GM12878 (cell line): Measurements from ENCODE around the gene GUCA2B. TPM values are rescaled to one million over a fixed set of nuclear protein-coding genes. Genes with fewer than 3 reads are reported as not detected.

Experiments used
- ATAC-seq: fragments of 200-7000 bp; cut with Tn5 transposase; 3 replicates; pipeline ENCODE4 v1.9.1; 2020; ENCODE audit warnings: mild to moderate bottlenecking, moderate library complexity
- BruUV-seq: library from RNA; stranded (reverse); fragments of 400-500 nt; replicated peaks from 2 replicates; lab custom pipeline; 2021; lab: Mats Ljungman, UMichigan
- CTCF ChIA-PET: fragments of 300-600 bp; sonication (Branson Sonifier 250); formaldehyde crosslinking; extraction: SDS; loops from one replicate; lab custom pipeline; 2021; ENCODE audit warnings: inconsistent platforms; lab: Yijun Ruan, JAX
- POLR2A ChIA-PET: fragments of 350-600 bp; formaldehyde crosslinking; extraction: SDS; loops from one replicate; lab custom pipeline; 2021; ENCODE audit warnings: inconsistent platforms; lab: Charles Lee
- RAD21 ChIA-PET: fragments of 300-600 bp; sonication (Branson Sonifier 250); formaldehyde crosslinking; loops from one replicate; lab custom pipeline; 2023; ENCODE audit warnings: antibody characterized with exemption; ENCODE audit not compliant: unreplicated experiment; lab: Charles Lee
- SMC1A ChIA-PET: fragments of 300-600 bp; sonication (Branson Sonifier 250); formaldehyde crosslinking; loops from one replicate; lab custom pipeline; 2023; ENCODE audit not compliant: unreplicated experiment, uncharacterized antibody; lab: Charles Lee
- DNase-seq: peaks from one replicate; pipeline ENCODE4 v3.0.0-alpha.2; 2011; ENCODE audit warnings: low read depth, low spot score
- FAIRE-seq: peaks from 3 replicates; lab custom pipeline; 2011; peaks lifted over from hg19 to GRCh38; lab: Jason Lieb, UNC
- H2AFZ ChIP-seq: 2 replicates; pipeline ENCODE4 v1.6.0; 2011; ENCODE audit warnings: low read depth, low read length, control low read depth; ENCODE audit not compliant: control insufficient read depth
- H3K27ac ChIP-seq: 2 replicates; pipeline ENCODE4 v1.5.1; 2011; ENCODE audit warnings: control low read depth; ENCODE audit not compliant: control insufficient read depth, insufficient read depth
- H3K27me3 ChIP-seq, 2 experiments: replicated peaks in 1 of 2; 2 replicates each; pipeline versions ENCODE4 v1.6.0 to v1.6.1; 2011; ENCODE audit warnings: low read length in 1 of 2; ENCODE audit not compliant: control insufficient read depth in 2 of 2, insufficient read depth in 2 of 2
- H3K36me3 ChIP-seq, 2 experiments: 2 replicates each; pipeline ENCODE4 v1.5.1; 2011; ENCODE audit warnings: low read length in 1 of 2; ENCODE audit not compliant: control insufficient read depth in 2 of 2, insufficient read depth in 2 of 2
- H3K4me1 ChIP-seq: 2 replicates; pipeline ENCODE4 v1.6.1; 2011; ENCODE audit warnings: mild to moderate bottlenecking, low read length, moderate library complexity, mixed read lengths; ENCODE audit not compliant: control insufficient read depth, insufficient read depth
- H3K4me2 ChIP-seq: 2 replicates; pipeline ENCODE4 v1.6.0; 2011; ENCODE audit warnings: control low read depth; ENCODE audit not compliant: control insufficient read depth, insufficient read depth
- H3K4me3 ChIP-seq: fragments of 200-600 bp; sonication (generic); 2 replicates; pipeline ENCODE4 v1.5.1; 2016
- H3K79me2 ChIP-seq: 2 replicates; pipeline ENCODE4 v1.6.0; 2011; ENCODE audit warnings: low read length; ENCODE audit not compliant: control insufficient read depth, insufficient read depth
- H3K9ac ChIP-seq: 2 replicates; pipeline ENCODE4 v1.8.0; 2011; ENCODE audit warnings: low read length, control low read depth, mixed read lengths; ENCODE audit not compliant: control insufficient read depth, insufficient read depth
- H3K9me3 ChIP-seq: replicated peaks from 3 replicates; pipeline ENCODE4 v1.5.1; 2011; ENCODE audit warnings: mild to moderate bottlenecking, low read length; ENCODE audit not compliant: control insufficient read depth, insufficient read depth
- H4K20me1 ChIP-seq: 2 replicates; pipeline ENCODE4 v1.6.0; 2011; ENCODE audit not compliant: control insufficient read depth, insufficient read depth
- BACH1 ChIP-seq: fragments of 450-650 bp; IDR thresholded peaks from 2 replicates; pipeline ENCODE4 v1.6.1; 2017; ENCODE audit warnings: mild to moderate bottlenecking, borderline replicate concordance
- BCL3 ChIP-seq: IDR thresholded peaks from 2 replicates; pipeline ENCODE4 v1.6.1; 2011; ENCODE audit warnings: borderline replicate concordance, low read depth, mild to moderate bottlenecking, moderate library complexity, low read length; ENCODE audit not compliant: insufficient read depth, poor library complexity, severe bottlenecking
- EP300 ChIP-seq, 2 experiments: fragments of 150-350 bp in 1 of 2; IDR thresholded peaks; 2 replicates each; pipeline ENCODE4 v1.6.1; 2011 to 2012; ENCODE audit warnings: low read depth in 2 of 2, low read length in 2 of 2, borderline replicate concordance in 1 of 2, improper control_type of control experiment in 1 of 2, inconsistent platforms in 1 of 2; ENCODE audit not compliant: control insufficient read depth in 1 of 2
- HCFC1 ChIP-seq: fragments of 150-350 bp; IDR thresholded peaks from 2 replicates; pipeline ENCODE4 v1.6.1; 2014; ENCODE audit warnings: low read length
- WGBS: methylation state at CpG from one replicate; pipeline ENCODE4 v1.1.6; 2016; ENCODE audit warnings: low lambda C conversion rate; ENCODE audit not compliant: insufficient replicate concordance, insufficient coverage; ENCODE audit errors: missing lambda C conversion rate; 5-methylcytosine and 5-hydroxymethylcytosine counted together
- in situ Hi-C: fragments of 300-500 bp; cut with MboI; formaldehyde crosslinking; loops from 9 replicates; pipeline ENCODE4 v1.14.3; 2018; ENCODE audit warnings: mixed read lengths
- intact Hi-C: fragments of 100-400 bp; cut with micrococcal nuclease; formaldehyde crosslinking; loops from one replicate; pipeline ENCODE4 v1.14.2; 2022; ENCODE audit not compliant: unreplicated experiment
- polyA plus RNA-seq, 11 experiments: library from polyadenylated mRNA; depleted of rRNA in 4 of 11; unstranded in 6 of 11; stranded (reverse) in 5 of 11; fragments of >200 nt; fragmentation: Nextera tagmentation in 4 of 11; fragmentation: Illumina TruSeq in 1 of 11; extraction: Ambion mirVana in 4 of 11; extraction: Trizol in 1 of 11; gene quantifications; 1 replicate in 1 of 11; 2 replicates in 10 of 11; pipeline versions ENCODE4 v1.2.1 to v1.2.3, GENCODE V29; 2011 to 2016; ENCODE audit warnings: inconsistent platforms in 2 of 11, missing spikeins in 2 of 11, low read depth in 1 of 11
- total RNA-seq, 4 experiments: library from RNA; depleted of rRNA in 3 of 4; stranded (reverse); fragments of >200 nt in 3 of 4; fragmentation: Illumina TruSeq in 1 of 4; extraction: Trizol in 1 of 4; gene quantifications; 2 replicates each; pipeline versions ENCODE4 v1.2.1 to v1.2.3, GENCODE V29; 2013 to 2021

GUCA2B gene
- total and polyA plus RNA-seq, 10 of the 15 experiments (the other 5 are each of a cell fraction or from before 2014, with no cell fraction given) = not detected

GRCh38 chr1:42105025-42105424 lies 48.2 kb upstream of the GUCA2B start:
- no peak overlapping the region for H2AFZ ChIP-seq
- ATAC-seq = no peak; the same call in 2 of the 3 replicates
- H3K36me3 ChIP-seq = no peaks in the 10 kb centered on the region
- in situ Hi-C loops (no loop called here), intact Hi-C loops (no loop called here)
- no peak for DNase-seq
- no TSS peak for BruUV-seq
- H3K9me3 ChIP-seq = no peaks in the 10 kb centered on the region; the same call in 2 of the 3 replicates
- ChIA-PET SMC1A (interaction anchor here (1.3 kb wide), 1 partner anchor 531 kb away, joined by 5 read pairs; no protein-coding TSS in a partner anchor), POLR2A (no interaction called here), CTCF (no interaction called here), RAD21 (no interaction called here)
- 89% methylated on average over 1 of the region's 1 CpG for WGBS
- no peaks in the 10 kb centered on the region for H3K27me3 ChIP-seq
- no peaks in the 10 kb centered on the region for H3K79me2 ChIP-seq
- no peak overlapping the region for H3K9ac ChIP-seq
- TF ChIP-seq HCFC1 = no peak
- TF ChIP-seq, all 136 proteins: peak for 0
- Histone ChIP-seq H3K4me1 (no peaks in the 10 kb centered on the region; the same call in 1 of the 2 replicates), H3K4me2 (no peak overlapping the region), H3K27ac (no peak overlapping the region), H4K20me1 (no peaks in the 10 kb centered on the region), H3K4me3 (no peak overlapping the region)
- no peak for FAIRE-seq

- RAD21 ChIA-PET = no interaction called here
- CTCF ChIA-PET = interaction anchor here (1.2 kb wide), 1 partner anchor 236 kb away, joined by 3 read pairs; no protein-coding TSS in a partner anchor
- FAIRE-seq (no peak), DNase-seq (no peak), ATAC-seq (no peak)
- Histone ChIP-seq H3K4me3 (no peak overlapping the region), H3K9me3 (no peaks in the 10 kb centered on the region; the same call in 2 of the 3 replicates), H3K4me2 (no peak overlapping the region), H3K4me1 (no peaks in the 10 kb centered on the region), H3K9ac (no peak overlapping the region), H2AFZ (no peak overlapping the region), H4K20me1 (no peaks in the 10 kb centered on the region), H3K79me2 (no peaks in the 10 kb centered on the region), H3K36me3 (no peaks in the 10 kb centered on the region), H3K27ac (no peak overlapping the region), H3K27me3 (no peaks in the 10 kb centered on the region)
- no TSS peak for BruUV-seq
- in situ Hi-C loops = no loop called here
- TF ChIP-seq EP300 (IDR thresholded peaks at IDR 0.05; ENCODE audit: borderline replicate concordance in 1 of 2, control insufficient read depth in 1 of 2, low read depth in 2 of 2, low read length in 2 of 2) (no peak), BCL3 (no peak), BACH1 (no peak)
- 51% methylated on average over 7 of the region's 7 CpGs for WGBS
- SMC1A ChIA-PET = no interaction called here
- POLR2A ChIA-PET = no interaction called here
- intact Hi-C loops = no loop called here
Observed at GRCh38 chr1:42108309-42108708, 44.9 kb upstream of the GUCA2B start.
